ENCODE measurements around the gene TCP11.

DNA sequence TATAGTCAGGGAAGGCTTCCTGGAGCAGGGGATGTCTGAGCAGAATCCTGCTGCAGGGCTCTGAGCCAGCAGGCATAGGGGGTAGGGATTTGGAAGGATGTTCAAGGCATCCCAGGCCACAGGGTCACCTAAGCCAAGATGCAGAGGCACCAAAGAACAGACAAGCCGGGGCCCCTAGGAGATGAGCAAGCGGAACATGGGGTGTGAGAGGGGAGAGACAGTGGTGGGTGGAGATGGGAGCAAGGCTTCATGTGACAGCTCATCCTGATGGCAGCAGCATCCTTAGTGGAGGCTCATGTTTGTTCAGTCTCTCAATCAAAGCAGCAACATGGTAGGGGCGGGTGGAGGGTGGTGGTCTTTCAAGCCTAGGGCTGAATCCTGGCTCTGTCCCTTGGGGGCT is 29.8 kb upstream of the TCP11 start:
- no peak for TF ChIP-seq CTCF (IDR thresholded peaks at IDR 0.05)
- TF ChIP-seq POLR2A (IDR thresholded peaks at IDR 0.05), result no peak
- no peak for TF ChIP-seq POLR2AphosphoS5 (IDR thresholded peaks at IDR 0.05)
